Thyroid gland (tissue), 4 donors: ENCODE data around the gene TRAM2. TPM values are rescaled to one million over a fixed set of nuclear protein-coding genes. Genes with fewer than 3 reads are reported as not detected.

Experiments used
- DNase-seq, 2 donors: peaks; one replicate each; pipeline ENCODE4 v3.0.0-alpha.2; 2019
- H3K27ac ChIP-seq, 3 donors: fragments of 200-600 bp; sonication (generic); 1 replicate in 2 of 3; 2 replicates in 1 of 3; pipeline ENCODE4 v1.5.1; 2016 to 2019; ENCODE audit warnings: mild to moderate bottlenecking in 1 of 3, moderate library complexity in 1 of 3
- H3K27me3 ChIP-seq: fragments of 200-600 bp; sonication (generic); one replicate; pipeline ENCODE4 v1.5.1; 2019
- H3K36me3 ChIP-seq, 2 donors: fragments of 200-600 bp; sonication (generic); one replicate each; pipeline ENCODE4 v1.5.1; 2016 to 2019
- H3K4me1 ChIP-seq, 2 donors: fragments of 200-600 bp; sonication (generic); one replicate each; pipeline ENCODE4 v1.5.1; 2017 to 2019
- H3K4me3 ChIP-seq, 3 donors: fragments of 200-600 bp; sonication (generic); replicated peaks in 1 of 3; 1 replicate in 2 of 3; 2 replicates in 1 of 3; pipeline ENCODE4 v1.5.1; 2016; ENCODE audit warnings: mild to moderate bottlenecking in 1 of 3
- H3K9me3 ChIP-seq: fragments of 200-600 bp; sonication (generic); one replicate; pipeline ENCODE4 v1.5.1; 2017
- CTCF ChIP-seq, 6 experiments: fragments of 200-600 bp in 3 of 6; fragments of 450-650 bp in 3 of 6; sonication (generic) in 3 of 6; IDR thresholded peaks; one replicate each; pipeline ENCODE4 v1.5.1; 2016 to 2019; ENCODE audit warnings: antibody characterized with exemption in 6 of 6, mild to moderate bottlenecking in 2 of 6, inconsistent platforms in 1 of 6, moderate library complexity in 1 of 6
- POLR2A ChIP-seq, 2 donors: fragments of 450-650 bp; IDR thresholded peaks; one replicate each; pipeline ENCODE4 v1.6.1; 2017; ENCODE audit warnings: antibody characterized with exemption in 2 of 2, mild to moderate bottlenecking in 2 of 2, moderate library complexity in 1 of 2
- WGBS, 2 donors: methylation state at CpG; one replicate each; pipeline ENCODE4 v1.1.5; 2017; 5-methylcytosine and 5-hydroxymethylcytosine counted together
- intact Hi-C: fragments of 100-400 bp; cut with DNase I; formaldehyde crosslinking; loops from one replicate; pipeline ENCODE4 v1.15.1; 2023
- total RNA-seq, 4 donors: library from RNA; depleted of rRNA; stranded (reverse); fragments of >200 nt; gene quantifications; one replicate each; pipeline ENCODE4 v1.2.3, GENCODE V29; 2016

Gene TRAM2
- total RNA-seq, 4 donors from 2014 or later, result 16.5 to 21.8 (median 19.7) TPM

- no peak for TF ChIP-seq CTCF (IDR thresholded peaks at IDR 0.05)
- no peak for TF ChIP-seq POLR2A (IDR thresholded peaks at IDR 0.05)
- H3K9me3 ChIP-seq, result no peaks in the 10 kb centered on the region
- peak; percentile 57 to 71 for DNase-seq
- peak overlapping the region; percentile 58 to 74 (median 62) for H3K27ac ChIP-seq
- no peaks in the 10 kb centered on the region for H3K36me3 ChIP-seq
- 16 to 33% methylated on average over 1 of the region's 1 CpG for WGBS, 2 donors
- H3K4me1 ChIP-seq, result peaks cover 35 to 48% of the 10 kb centered on the region in 2 donors
- no peak overlapping the region for H3K4me3 ChIP-seq
- intact Hi-C loops, result no loop called here
- no peaks in the 10 kb centered on the region for H3K27me3 ChIP-seq
These were observed 11.8 kb upstream of the TRAM2 start for GRCh38 chr6:52588710-52589091.

- peak; percentile 38 to 42 for DNase-seq
- H3K4me1 ChIP-seq, result peaks cover 35 to 48% of the 10 kb centered on the region in 2 donors
- no peak for TF ChIP-seq POLR2A (IDR thresholded peaks at IDR 0.05)
- TF ChIP-seq CTCF (IDR thresholded peaks at IDR 0.05), result no peak
- H3K36me3 ChIP-seq, result no peaks in the 10 kb centered on the region
- peak overlapping the region; percentile 58 to 74 (median 62) for H3K27ac ChIP-seq
- no peak overlapping the region for H3K4me3 ChIP-seq
- H3K27me3 ChIP-seq, result no peaks in the 10 kb centered on the region
- 34 to 43% methylated on average over 8 of the region's 8 CpGs for WGBS, 2 donors
- H3K9me3 ChIP-seq, result no peaks in the 10 kb centered on the region
- intact Hi-C loops, result no loop called here
These were observed 11.3 kb upstream of the TRAM2 start for GRCh38 chr6:52588087-52588709.

- Histone ChIP-seq H3K27ac (no peak overlapping the region), H3K4me1 (peaks cover 33 to 44% of the 10 kb centered on the region in 2 donors), H3K36me3 (no peaks in the 10 kb centered on the region), H3K9me3 (no peaks in the 10 kb centered on the region), H3K4me3 (no peak overlapping the region), H3K27me3 (no peaks in the 10 kb centered on the region)
- 90 to 93% methylated on average over 3 of the region's 3 CpGs for WGBS, 2 donors
- no peak for DNase-seq
- intact Hi-C loops, result no loop called here
- TF ChIP-seq CTCF (IDR thresholded peaks at IDR 0.05) (no peak), POLR2A (IDR thresholded peaks at IDR 0.05) (no peak)
These were observed 10.1 kb upstream of the TRAM2 start for GRCh38 chr6:52587001-52587400.

GRCh38 chr6:52584203-52584602 lies 7.3 kb upstream of the TRAM2 start:
- no peak for DNase-seq
- TF ChIP-seq POLR2A (IDR thresholded peaks at IDR 0.05) (no peak), CTCF (IDR thresholded peaks at IDR 0.05) (no peak)
- intact Hi-C loops, result no loop called here
- no peak overlapping the region for H3K27ac ChIP-seq
- 94 to 98% methylated on average over 3 of the region's 3 CpGs for WGBS, 2 donors
- no peak overlapping the region for H3K4me3 ChIP-seq
- H3K27me3 ChIP-seq, result no peaks in the 10 kb centered on the region
- peaks cover 11 to 16% of the 10 kb centered on the region in 2 donors for H3K4me1 ChIP-seq
- H3K9me3 ChIP-seq, result no peaks in the 10 kb centered on the region
- no peaks in the 10 kb centered on the region for H3K36me3 ChIP-seq

- no peak overlapping the region for H3K27ac ChIP-seq
- no peaks in the 10 kb centered on the region for H3K27me3 ChIP-seq
- intact Hi-C loops, result no loop called here
- no peaks in the 10 kb centered on the region for H3K9me3 ChIP-seq
- H3K4me1 ChIP-seq, result peaks cover 0 to 4% of the 10 kb centered on the region in 2 donors
- TF ChIP-seq POLR2A (IDR thresholded peaks at IDR 0.05) (no peak), CTCF (IDR thresholded peaks at IDR 0.05) (no peak)
- DNase-seq, result no peak
- no peak overlapping the region for H3K4me3 ChIP-seq
- H3K36me3 ChIP-seq, result no peaks in the 10 kb centered on the region
- WGBS, 2 donors, result 92 to 96% methylated on average over 6 of the region's 6 CpGs
These were observed 6.1 kb upstream of the TRAM2 start for GRCh38 chr6:52582996-52583395.
